Right lobe of liver (tissue), 4 donors: ENCODE measurements around the gene ASIC2.

ENCODE experiments used
- CTCF ChIP-seq, 4 donors: fragments of 200-600 bp in 3 of 4; fragments of 450-650 bp in 1 of 4; IDR thresholded peaks; one replicate each; pipeline versions ENCODE4 v1.5.1 to v1.8.0; 2016 to 2022; ENCODE audit warnings: antibody characterized with exemption in 4 of 4, mild to moderate bottlenecking in 2 of 4
- POLR2A ChIP-seq: fragments of 450-650 bp; IDR thresholded peaks from one replicate; pipeline ENCODE4 v1.6.1; 2017; ENCODE audit warnings: antibody characterized with exemption, mild to moderate bottlenecking
- donor health status: DM: no; HTN: no; CAD: no.
- donor health status: DM: no; HTN: no; CAD: no.
- donor health status: DM: no; HTN: yes; CAD: no.

GRCh38 chr17:33322063-33322462 lies 29.0 kb upstream of the ASIC2 start:
- TF ChIP-seq CTCF (IDR thresholded peaks at IDR 0.05) (no peak), POLR2A (no peak)
